Activated CD8-positive, alpha-beta T cell treated with anti-CD3 and anti-CD28 coated beads for 36 hours (primary cell): ENCODE measurements around the gene FUOM. TPM values are rescaled to one million over a fixed set of nuclear protein-coding genes. Genes with fewer than 3 reads are reported as not detected.
A peak's percentile ranks its signal among the peaks of the same experiment; 100 is the strongest.

Experiments used
- ATAC-seq: fragments of 200-7000 bp; cut with Tn5 transposase; one replicate; pipeline ENCODE4 v1.10.0; 2021; ENCODE audit warnings: mild to moderate bottlenecking, moderate library complexity
- CTCF ChIA-PET: fragments of 350-600 bp; sonication (Branson Sonifier 250); formaldehyde crosslinking; loops from one replicate; lab custom pipeline; 2021; ENCODE audit warnings: antibody characterized with exemption; lab: Charles Lee
- POLR2A ChIA-PET: fragments of 350-600 bp; sonication (Branson Sonifier 250); formaldehyde crosslinking; loops from one replicate; lab custom pipeline; 2021; ENCODE audit warnings: antibody characterized with exemption; lab: Charles Lee
- DNase-seq: peaks from one replicate; pipeline ENCODE4 v3.0.0-alpha.2; 2020
- H3K27ac Mint-ChIP-seq: one replicate; pipeline ENCODE4 v1.8.0; 2021; ENCODE audit warnings: mild to moderate bottlenecking, mixed read lengths
- H3K27me3 Mint-ChIP-seq: one replicate; pipeline ENCODE4 v1.8.0; 2021; ENCODE audit warnings: mixed read lengths
- H3K36me3 Mint-ChIP-seq: one replicate; pipeline ENCODE4 v1.8.0; 2021; ENCODE audit warnings: low read depth, mixed read lengths
- H3K4me1 Mint-ChIP-seq: one replicate; pipeline ENCODE4 v1.8.0; 2021; ENCODE audit warnings: low read depth, mixed read lengths
- H3K4me3 Mint-ChIP-seq: one replicate; pipeline ENCODE4 v1.8.0; 2021; ENCODE audit warnings: mild to moderate bottlenecking, moderate library complexity, mixed read lengths
- H3K9me3 Mint-ChIP-seq: one replicate; pipeline ENCODE4 v1.8.0; 2021; ENCODE audit warnings: mixed read lengths
- intact Hi-C: fragments of 100-400 bp; cut with micrococcal nuclease; formaldehyde crosslinking; loops from one replicate; pipeline ENCODE4 v1.10.0; 2022
- total RNA-seq, 2 experiments: library from RNA; stranded (reverse); gene quantifications; one replicate each; pipeline ENCODE4 v1.2.3, GENCODE V29; 2021
- TF ChIP-seq, protein P1 (sequence below): fragments of 200-600 bp; IDR thresholded peaks from one replicate; pipeline ENCODE4 v1.8.0; 2022; ENCODE audit warnings: antibody characterized with exemption, mild to moderate bottlenecking

FUOM gene
- total RNA-seq, 2 experiments from 2014 or later: 32.2 to 33.7 TPM

- POLR2A ChIA-PET: interaction anchor here (1.0 to 2.0 kb wide), 4 partner anchors 12 to 77 kb away, joined by 3 to 6 read pairs (median 4); no protein-coding TSS in a partner anchor
- H3K9me3 Mint-ChIP-seq: no peaks in the 10 kb centered on the region
Observed at GRCh38 chr10:133336118-133336576, 21.7 kb downstream of the FUOM start.

GRCh38 chr10:133335246-133336117 lies 22.3 kb downstream of the FUOM start:
- peaks cover 22% of the 10 kb centered on the region for H3K27me3 Mint-ChIP-seq
- intact Hi-C loops: no loop called here
- POLR2A ChIA-PET: interaction anchor here (0.9 to 2.0 kb wide), 6 partner anchors 11 to 77 kb away, joined by 3 to 6 read pairs (median 3); partner anchors contain the start of gene PRAP1
- ATAC-seq: peak; percentile 53
- H3K27ac Mint-ChIP-seq: no peak overlapping the region
- H3K9me3 Mint-ChIP-seq: no peaks in the 10 kb centered on the region
- peak overlapping the region; percentile 48 for H3K4me3 Mint-ChIP-seq
- no peaks in the 10 kb centered on the region for H3K36me3 Mint-ChIP-seq
- H3K4me1 Mint-ChIP-seq: peaks cover 8% of the 10 kb centered on the region
- CTCF ChIA-PET: interaction anchor here (1.2 to 1.4 kb wide), 2 partner anchors 21 to 22 kb away, joined by 3 to 4 read pairs; no protein-coding TSS in a partner anchor
- TF ChIP-seq, protein P1, sequence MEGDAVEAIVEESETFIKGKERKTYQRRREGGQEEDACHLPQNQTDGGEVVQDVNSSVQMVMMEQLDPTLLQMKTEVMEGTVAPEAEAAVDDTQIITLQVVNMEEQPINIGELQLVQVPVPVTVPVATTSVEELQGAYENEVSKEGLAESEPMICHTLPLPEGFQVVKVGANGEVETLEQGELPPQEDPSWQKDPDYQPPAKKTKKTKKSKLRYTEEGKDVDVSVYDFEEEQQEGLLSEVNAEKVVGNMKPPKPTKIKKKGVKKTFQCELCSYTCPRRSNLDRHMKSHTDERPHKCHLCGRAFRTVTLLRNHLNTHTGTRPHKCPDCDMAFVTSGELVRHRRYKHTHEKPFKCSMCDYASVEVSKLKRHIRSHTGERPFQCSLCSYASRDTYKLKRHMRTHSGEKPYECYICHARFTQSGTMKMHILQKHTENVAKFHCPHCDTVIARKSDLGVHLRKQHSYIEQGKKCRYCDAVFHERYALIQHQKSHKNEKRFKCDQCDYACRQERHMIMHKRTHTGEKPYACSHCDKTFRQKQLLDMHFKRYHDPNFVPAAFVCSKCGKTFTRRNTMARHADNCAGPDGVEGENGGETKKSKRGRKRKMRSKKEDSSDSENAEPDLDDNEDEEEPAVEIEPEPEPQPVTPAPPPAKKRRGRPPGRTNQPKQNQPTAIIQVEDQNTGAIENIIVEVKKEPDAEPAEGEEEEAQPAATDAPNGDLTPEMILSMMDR: no peak
- peak; percentile 90 for DNase-seq

More at GRCh38 chr10:133336118-133336576, 21.7 kb downstream of the FUOM start:
- Mint-ChIP-seq H3K27me3 (peaks cover 22% of the 10 kb centered on the region), H3K4me3 (no peak overlapping the region), H3K36me3 (no peaks in the 10 kb centered on the region), H3K4me1 (peaks cover 8% of the 10 kb centered on the region), H3K27ac (no peak overlapping the region)
- CTCF ChIA-PET: interaction anchor here (1.2 kb wide), 1 partner anchor 21 kb away, joined by 3 read pairs; no protein-coding TSS in a partner anchor
- no peak for DNase-seq
- intact Hi-C loops: no loop called here
- no peak for ATAC-seq
- TF ChIP-seq, protein P1: no peak

DNA sequence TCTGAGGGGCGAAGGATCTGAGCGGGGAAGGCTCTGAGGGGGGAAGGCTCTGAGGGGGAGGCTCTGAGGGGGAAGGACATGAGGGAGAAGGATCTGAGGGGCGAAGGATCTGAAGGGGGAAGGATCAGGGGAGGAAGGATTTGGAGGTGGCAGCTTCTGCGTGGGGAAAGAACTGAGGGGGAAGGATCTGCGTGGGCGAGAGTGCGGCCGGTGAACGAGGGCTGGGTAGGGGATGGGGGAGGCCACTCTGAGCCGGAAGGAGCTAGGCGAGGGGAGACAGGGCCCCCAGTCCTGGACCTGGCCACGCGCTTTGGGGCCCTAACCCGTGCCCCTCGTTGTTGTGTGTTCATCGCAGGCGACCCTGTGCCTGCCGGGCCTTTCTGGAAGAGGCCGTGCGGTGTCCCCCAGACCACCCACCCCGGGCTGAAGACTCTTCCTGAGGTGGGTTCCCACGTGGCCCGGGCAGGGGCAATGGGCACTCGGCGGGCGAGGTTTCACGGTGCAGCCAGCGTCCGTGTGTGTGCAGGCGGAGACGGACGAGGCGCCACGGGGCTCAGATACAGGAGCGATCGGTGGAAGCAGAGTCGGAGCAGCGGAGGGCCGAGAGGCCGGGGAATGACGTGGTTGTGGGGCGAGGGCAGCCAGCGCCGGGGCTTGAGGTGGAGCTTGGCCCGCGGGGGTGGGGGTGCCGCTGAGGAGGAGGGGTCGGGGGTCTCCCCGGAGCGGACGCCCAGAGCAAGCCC lies 23.1 kb downstream of the FUOM start:
- intact Hi-C loops: no loop called here
- H3K27ac Mint-ChIP-seq: no peak overlapping the region
- peaks cover 9% of the 10 kb centered on the region for H3K4me1 Mint-ChIP-seq
- peak overlapping the region; percentile 56 for H3K4me3 Mint-ChIP-seq
- ATAC-seq: peak; percentile 31
- H3K27me3 Mint-ChIP-seq: peaks cover 22% of the 10 kb centered on the region
- POLR2A ChIA-PET: interaction anchor here (0.9 to 2.0 kb wide), 3 partner anchors 13 to 22 kb away, joined by 3 to 6 read pairs (median 3); partner anchors contain the start of gene PRAP1
- no peaks in the 10 kb centered on the region for H3K9me3 Mint-ChIP-seq
- DNase-seq: no peak
- TF ChIP-seq, protein P1: no peak
- CTCF ChIA-PET: interaction anchor here (1.4 kb wide), 1 partner anchor 20 kb away, joined by 4 read pairs; no protein-coding TSS in a partner anchor
- H3K36me3 Mint-ChIP-seq: no peaks in the 10 kb centered on the region

DNA sequence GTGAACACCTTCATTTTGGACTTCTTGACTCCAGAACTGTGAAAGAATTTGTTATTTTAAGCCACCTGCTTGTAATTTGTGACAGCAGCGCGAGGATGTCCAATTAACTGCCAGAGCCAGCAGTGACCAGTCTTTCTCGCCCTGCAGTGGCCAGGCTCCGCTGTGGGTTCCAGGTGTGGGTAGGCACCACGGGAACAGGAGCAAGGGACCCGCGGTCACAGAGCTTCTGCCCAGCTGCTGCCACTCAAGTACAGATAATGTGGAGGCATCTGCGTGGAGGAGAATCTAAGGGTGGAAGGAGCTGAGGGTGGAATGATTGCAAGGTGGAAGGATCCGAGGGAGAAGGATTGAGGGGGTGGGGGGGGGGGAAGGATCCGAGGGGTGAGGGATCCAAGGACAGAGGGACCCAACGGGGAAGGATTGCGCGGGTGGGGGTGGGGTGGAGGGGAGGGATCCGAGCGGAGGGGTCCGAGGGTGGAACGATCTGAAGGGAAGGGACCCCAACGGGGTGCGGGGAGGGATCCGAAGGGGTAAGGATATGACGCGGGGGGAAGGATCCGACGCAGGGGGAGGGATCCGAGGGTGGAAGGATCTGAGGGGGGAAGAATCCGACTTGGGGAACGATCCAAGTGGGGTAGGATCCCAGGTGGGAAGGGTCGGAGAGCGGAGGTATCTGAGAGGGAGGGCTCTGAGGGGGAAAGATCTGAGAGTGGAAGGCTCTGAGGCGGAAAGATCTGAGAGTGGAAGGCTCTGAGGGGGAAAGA lies 24.7 kb downstream of the FUOM start:
- Mint-ChIP-seq H3K4me3 (no peak overlapping the region), H3K27me3 (peaks cover 31% of the 10 kb centered on the region), H3K9me3 (no peaks in the 10 kb centered on the region), H3K36me3 (no peaks in the 10 kb centered on the region), H3K4me1 (peaks cover 14% of the 10 kb centered on the region), H3K27ac (no peak overlapping the region)
- no peak for DNase-seq
- no peak for ATAC-seq
- CTCF ChIA-PET: interaction anchor here (1.1 kb wide), 1 partner anchor 14 kb away, joined by 3 read pairs; no protein-coding TSS in a partner anchor
- TF ChIP-seq, protein P1: no peak
- intact Hi-C loops: no loop called here
- POLR2A ChIA-PET: interaction anchor here (0.6 to 1.5 kb wide), 2 partner anchors 9 to 26 kb away, joined by 3 to 4 read pairs; no protein-coding TSS in a partner anchor
